ENCODE measurements around the gene UQCR10.

UQCR10 gene

DNA sequence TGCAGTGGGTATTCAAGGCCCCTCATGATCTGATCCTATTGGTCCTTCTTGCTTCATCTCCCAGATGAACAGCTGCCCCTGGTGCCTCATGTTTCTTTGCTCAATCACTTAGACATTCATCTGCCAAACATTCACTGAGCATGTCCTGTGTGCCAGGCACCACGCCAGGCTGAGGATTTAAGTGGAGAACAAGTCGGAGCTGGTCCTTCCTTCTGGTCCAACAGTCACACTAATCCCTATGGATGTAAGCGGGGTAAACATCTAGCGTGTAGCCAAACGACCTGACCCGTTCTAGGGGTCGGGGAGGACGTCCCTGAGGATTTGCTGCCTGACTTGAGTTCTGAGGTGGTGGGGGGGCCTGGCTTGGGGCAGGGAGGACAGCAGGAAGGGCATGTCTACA lies 22.3 kb upstream of the UQCR10 start:
- TF ChIP-seq, protein P1, sequence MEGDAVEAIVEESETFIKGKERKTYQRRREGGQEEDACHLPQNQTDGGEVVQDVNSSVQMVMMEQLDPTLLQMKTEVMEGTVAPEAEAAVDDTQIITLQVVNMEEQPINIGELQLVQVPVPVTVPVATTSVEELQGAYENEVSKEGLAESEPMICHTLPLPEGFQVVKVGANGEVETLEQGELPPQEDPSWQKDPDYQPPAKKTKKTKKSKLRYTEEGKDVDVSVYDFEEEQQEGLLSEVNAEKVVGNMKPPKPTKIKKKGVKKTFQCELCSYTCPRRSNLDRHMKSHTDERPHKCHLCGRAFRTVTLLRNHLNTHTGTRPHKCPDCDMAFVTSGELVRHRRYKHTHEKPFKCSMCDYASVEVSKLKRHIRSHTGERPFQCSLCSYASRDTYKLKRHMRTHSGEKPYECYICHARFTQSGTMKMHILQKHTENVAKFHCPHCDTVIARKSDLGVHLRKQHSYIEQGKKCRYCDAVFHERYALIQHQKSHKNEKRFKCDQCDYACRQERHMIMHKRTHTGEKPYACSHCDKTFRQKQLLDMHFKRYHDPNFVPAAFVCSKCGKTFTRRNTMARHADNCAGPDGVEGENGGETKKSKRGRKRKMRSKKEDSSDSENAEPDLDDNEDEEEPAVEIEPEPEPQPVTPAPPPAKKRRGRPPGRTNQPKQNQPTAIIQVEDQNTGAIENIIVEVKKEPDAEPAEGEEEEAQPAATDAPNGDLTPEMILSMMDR (IDR thresholded peaks at IDR 0.05; ENCODE audit: insufficient read depth, missing control alignments), result no peak
- FAIRE-seq (no peak), DNase-seq (ENCODE audit: insufficient read length, low spot score) (no peak)

DNA sequence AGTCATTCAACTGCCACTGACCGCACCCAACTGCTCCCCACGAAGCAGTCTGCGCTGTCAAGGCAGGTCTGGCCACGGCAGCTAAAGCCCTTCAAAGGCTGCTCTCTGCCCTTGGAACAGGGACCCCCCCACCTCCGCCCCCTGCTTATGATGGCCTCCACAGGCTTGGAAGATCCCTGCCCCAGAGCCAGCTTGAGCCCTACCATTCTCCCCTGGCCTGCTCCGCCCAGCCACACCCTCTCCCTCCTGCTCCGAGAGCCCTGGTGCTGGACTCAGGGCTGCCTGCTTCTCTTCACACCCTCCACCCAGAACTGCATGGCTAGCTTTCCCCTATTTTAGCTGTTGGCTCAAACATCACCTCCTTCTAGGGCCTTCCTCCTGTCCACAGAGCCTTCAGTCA lies 19.3 kb upstream of the UQCR10 start:
- TF ChIP-seq, protein P1 (IDR thresholded peaks at IDR 0.05; ENCODE audit: insufficient read depth, missing control alignments), result no peak
- no peak for DNase-seq (ENCODE audit: insufficient read length, low spot score)
- no peak for FAIRE-seq

DNA sequence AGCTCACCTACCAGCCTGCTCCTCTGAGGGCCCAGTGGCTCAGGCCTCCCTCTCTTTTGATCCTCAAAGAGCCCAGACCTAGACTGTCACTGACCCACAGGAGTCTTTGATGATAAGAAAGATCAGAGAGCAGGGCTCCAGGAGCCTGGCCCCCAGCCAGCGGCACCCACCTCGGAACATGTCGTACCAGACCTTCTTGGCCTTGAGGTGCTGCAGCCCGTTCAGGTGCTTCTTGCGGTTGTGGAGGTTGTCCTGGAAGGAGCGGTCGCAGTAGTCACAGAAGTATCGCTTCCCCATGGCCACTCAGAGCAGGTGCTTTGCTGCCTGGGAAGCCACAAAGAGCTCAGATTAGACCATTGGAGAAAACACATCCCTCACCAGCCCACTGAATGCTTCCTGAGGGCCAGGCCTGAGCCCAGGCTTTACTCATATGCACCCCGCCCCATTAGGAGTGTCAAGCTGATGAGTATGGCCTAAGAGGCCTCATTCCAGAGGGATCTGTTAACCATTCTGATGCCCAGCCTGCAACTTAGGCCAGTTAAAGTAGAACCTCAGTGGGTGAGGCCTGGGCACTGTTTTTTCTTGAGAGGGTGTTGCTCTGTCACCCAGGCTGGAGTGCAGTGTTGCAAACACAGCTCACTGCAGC lies 18.8 kb upstream of the UQCR10 start:
- DNase-seq (ENCODE audit: insufficient read length, low spot score) (no peak), FAIRE-seq (no peak)
- TF ChIP-seq, protein P1 (IDR thresholded peaks at IDR 0.05; ENCODE audit: insufficient read depth, missing control alignments), result no peak

DNA sequence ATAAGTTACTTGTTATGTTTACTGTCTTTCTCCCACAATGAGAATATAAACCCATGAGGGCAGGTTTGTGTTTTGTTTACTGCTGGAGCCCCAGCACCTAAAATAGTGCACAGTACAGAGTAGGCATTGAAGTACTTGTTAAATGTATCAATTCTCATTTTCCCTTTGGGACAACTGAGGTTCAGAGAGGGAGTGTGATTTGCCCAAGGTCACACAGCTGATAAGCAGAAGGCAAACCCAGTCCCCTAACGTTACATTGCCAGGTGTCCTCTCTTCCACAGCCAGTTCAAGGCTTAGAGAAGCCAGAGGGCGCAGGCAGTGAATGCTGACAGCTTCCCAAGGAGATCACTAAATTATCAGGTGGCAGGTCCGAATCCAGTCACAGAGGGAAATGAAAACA lies 17.1 kb upstream of the UQCR10 start:
- DNase-seq (ENCODE audit: insufficient read length, low spot score), result no peak
- FAIRE-seq, result no peak
- TF ChIP-seq, protein P1 (IDR thresholded peaks at IDR 0.05; ENCODE audit: insufficient read depth, missing control alignments), result no peak

DNA sequence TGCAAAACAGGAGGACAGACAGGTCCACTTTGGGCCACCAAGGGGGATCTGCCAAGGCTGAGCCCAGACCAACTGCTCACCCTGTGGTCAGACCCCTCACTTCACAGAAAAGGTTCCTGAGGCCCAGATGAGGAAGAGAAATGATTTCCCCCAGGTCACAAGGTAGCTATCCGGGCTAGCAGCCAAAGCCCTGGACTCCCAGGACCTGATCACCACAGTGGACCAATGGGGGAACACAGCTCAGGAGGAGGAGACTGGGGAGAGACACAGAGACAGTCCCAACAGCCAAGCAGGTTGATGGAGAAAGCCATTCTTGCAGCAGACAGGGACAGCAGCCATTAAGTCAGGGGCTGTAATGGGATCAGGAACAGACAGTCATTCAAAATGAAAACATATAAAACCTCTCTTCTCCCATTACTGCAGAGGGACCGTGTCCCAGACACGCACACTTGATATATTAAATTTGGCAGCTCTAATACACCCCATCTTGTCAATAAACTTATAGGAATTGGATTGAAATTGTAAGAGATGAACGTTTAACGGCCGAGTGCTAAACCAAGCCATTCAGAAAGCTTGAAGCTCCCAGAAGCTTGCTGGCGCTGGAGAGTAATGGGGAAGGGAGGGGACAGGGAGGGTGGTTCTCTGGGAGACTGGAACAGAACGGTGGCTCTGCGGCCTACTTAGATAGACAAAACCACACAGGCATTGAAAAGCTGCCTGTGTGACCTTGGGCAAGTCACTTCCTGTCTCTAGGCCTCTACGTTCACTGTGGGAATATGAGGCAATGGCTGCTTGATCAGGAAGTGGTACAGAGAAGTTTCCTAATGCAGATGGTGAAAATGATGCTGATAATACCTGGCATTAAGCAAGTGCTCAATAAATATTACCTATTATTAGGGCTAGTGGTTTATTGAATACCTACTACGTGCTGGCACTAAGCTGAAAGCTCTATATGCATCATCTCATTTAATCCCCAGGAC lies 16.3 kb upstream of the UQCR10 start:
- FAIRE-seq (no peak), DNase-seq (ENCODE audit: insufficient read length, low spot score) (no peak)
- TF ChIP-seq, protein P1 (IDR thresholded peaks at IDR 0.05; ENCODE audit: insufficient read depth, missing control alignments), result no peak

DNA sequence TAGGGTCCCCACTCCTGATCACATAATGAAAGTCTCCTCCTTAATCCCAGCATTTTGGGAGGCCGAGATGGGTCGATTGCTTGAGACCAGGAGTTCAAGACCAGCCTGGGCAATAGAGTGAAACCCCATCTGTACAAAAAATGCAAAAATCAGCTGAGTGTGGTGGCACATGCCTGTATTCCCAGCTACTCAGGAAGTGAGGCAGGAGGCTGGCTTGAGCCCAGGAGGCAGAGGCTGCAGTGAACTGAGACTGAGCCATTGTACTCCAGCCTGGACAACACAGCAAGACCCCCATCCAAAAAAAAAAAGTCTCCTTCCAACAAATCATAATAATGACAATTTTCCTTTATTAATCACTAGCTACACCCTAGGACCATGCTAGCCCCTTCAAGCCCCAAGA lies 15.5 kb upstream of the UQCR10 start:
- TF ChIP-seq, protein P1 (IDR thresholded peaks at IDR 0.05; ENCODE audit: insufficient read depth, missing control alignments), result no peak
- FAIRE-seq, result no peak
- DNase-seq (ENCODE audit: insufficient read length, low spot score), result no peak

Measured in D721Med (cell line).